SK-N-SH (cell line): ENCODE results near the gene LHFPL6.

Source experiments
- CHD2 ChIP-seq: fragments of 150-350 bp; IDR thresholded peaks from 2 replicates; pipeline ENCODE4 v1.6.1; 2018; ENCODE audit warnings: low read length; ENCODE audit not compliant: partially characterized antibody
- EZH2phosphoT487 ChIP-seq: fragments of 200-600 bp; sonication (generic); IDR thresholded peaks from 2 replicates; pipeline ENCODE4 v1.6.1; 2017; ENCODE audit warnings: low read depth, mixed run types, mild to moderate bottlenecking, antibody characterized with exemption, moderate library complexity, borderline replicate concordance
- GABPA ChIP-seq: IDR thresholded peaks from 2 replicates; pipeline ENCODE4 v1.4.0; 2012; ENCODE audit warnings: low read depth, mild to moderate bottlenecking
- GATA2 ChIP-seq: sonication (generic); formaldehyde crosslinking; IDR thresholded peaks from 2 replicates; pipeline ENCODE4 v1.5.0; 2020; ENCODE audit warnings: mild to moderate bottlenecking, missing genetic modification reagents
- POLR2AphosphoS5 ChIP-seq: IDR thresholded peaks from 2 replicates; pipeline ENCODE4 v1.6.1; 2012; ENCODE audit warnings: low read depth, low read length
- RFX5 ChIP-seq: IDR thresholded peaks from 2 replicates; pipeline ENCODE4 v1.6.1; 2012; ENCODE audit warnings: mild to moderate bottlenecking, improper control_type of control experiment, low read length
- RXRA ChIP-seq: IDR thresholded peaks from 2 replicates; pipeline ENCODE4 v1.4.0; 2012; ENCODE audit warnings: low read depth, mild to moderate bottlenecking, borderline replicate concordance
- SMC3 ChIP-seq: IDR thresholded peaks from 2 replicates; pipeline ENCODE4 v1.6.1; 2012; ENCODE audit warnings: low read depth, low read length, improper control_type of control experiment
- TF ChIP-seq, protein P1 (sequence below): fragments of 200-600 bp; sonication (generic); IDR thresholded peaks from 2 replicates; pipeline ENCODE4 v1.6.1; 2017; ENCODE audit warnings: antibody characterized with exemption, mild to moderate bottlenecking, moderate library complexity
- TF ChIP-seq, protein P2 (sequence below): IDR thresholded peaks from 2 replicates; pipeline ENCODE4 v1.6.1; 2012; ENCODE audit warnings: mild to moderate bottlenecking, low read depth, low read length, moderate library complexity
- TF ChIP-seq, protein P3 (sequence below): IDR thresholded peaks from 2 replicates; pipeline ENCODE4 v1.4.0; 2012; ENCODE audit warnings: low read depth
- TF ChIP-seq, protein P4 (sequence below): IDR thresholded peaks from 2 replicates; pipeline ENCODE4; 2012
- TF ChIP-seq, protein P5 (sequence below): fragments of 150-350 bp; IDR thresholded peaks from 2 replicates; pipeline ENCODE4 v1.6.1; 2017; ENCODE audit warnings: antibody characterized with exemption, low read length, low read depth, borderline replicate concordance

DNA sequence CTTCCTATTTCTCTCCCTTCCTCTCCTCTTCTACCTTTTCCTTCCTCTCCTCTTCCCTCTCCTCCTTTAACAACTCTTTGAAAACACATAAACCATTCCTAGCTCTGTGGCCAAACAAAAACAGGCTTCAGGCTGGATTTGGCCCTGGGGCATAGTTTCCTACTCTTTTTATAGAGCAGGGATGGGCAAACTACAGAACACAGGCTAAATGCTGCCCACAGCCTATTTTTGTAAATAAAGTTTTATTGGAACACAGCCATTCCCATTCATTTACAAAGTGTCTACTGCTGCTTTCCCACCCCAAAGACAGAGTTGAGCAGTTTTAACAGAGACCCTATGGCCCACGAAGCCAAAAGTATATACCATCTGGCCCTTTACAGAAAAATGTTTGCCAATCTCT lies 35.4 kb downstream of the LHFPL6 start:
- TF ChIP-seq GATA2 (no peak), POLR2AphosphoS5 (no peak), EZH2phosphoT487 (no peak), RFX5 (no peak), GABPA (no peak), RXRA (no peak), CHD2 (no peak), SMC3 (no peak)
- TF ChIP-seq, protein P1, sequence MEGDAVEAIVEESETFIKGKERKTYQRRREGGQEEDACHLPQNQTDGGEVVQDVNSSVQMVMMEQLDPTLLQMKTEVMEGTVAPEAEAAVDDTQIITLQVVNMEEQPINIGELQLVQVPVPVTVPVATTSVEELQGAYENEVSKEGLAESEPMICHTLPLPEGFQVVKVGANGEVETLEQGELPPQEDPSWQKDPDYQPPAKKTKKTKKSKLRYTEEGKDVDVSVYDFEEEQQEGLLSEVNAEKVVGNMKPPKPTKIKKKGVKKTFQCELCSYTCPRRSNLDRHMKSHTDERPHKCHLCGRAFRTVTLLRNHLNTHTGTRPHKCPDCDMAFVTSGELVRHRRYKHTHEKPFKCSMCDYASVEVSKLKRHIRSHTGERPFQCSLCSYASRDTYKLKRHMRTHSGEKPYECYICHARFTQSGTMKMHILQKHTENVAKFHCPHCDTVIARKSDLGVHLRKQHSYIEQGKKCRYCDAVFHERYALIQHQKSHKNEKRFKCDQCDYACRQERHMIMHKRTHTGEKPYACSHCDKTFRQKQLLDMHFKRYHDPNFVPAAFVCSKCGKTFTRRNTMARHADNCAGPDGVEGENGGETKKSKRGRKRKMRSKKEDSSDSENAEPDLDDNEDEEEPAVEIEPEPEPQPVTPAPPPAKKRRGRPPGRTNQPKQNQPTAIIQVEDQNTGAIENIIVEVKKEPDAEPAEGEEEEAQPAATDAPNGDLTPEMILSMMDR, result no peak
- TF ChIP-seq, protein P2, sequence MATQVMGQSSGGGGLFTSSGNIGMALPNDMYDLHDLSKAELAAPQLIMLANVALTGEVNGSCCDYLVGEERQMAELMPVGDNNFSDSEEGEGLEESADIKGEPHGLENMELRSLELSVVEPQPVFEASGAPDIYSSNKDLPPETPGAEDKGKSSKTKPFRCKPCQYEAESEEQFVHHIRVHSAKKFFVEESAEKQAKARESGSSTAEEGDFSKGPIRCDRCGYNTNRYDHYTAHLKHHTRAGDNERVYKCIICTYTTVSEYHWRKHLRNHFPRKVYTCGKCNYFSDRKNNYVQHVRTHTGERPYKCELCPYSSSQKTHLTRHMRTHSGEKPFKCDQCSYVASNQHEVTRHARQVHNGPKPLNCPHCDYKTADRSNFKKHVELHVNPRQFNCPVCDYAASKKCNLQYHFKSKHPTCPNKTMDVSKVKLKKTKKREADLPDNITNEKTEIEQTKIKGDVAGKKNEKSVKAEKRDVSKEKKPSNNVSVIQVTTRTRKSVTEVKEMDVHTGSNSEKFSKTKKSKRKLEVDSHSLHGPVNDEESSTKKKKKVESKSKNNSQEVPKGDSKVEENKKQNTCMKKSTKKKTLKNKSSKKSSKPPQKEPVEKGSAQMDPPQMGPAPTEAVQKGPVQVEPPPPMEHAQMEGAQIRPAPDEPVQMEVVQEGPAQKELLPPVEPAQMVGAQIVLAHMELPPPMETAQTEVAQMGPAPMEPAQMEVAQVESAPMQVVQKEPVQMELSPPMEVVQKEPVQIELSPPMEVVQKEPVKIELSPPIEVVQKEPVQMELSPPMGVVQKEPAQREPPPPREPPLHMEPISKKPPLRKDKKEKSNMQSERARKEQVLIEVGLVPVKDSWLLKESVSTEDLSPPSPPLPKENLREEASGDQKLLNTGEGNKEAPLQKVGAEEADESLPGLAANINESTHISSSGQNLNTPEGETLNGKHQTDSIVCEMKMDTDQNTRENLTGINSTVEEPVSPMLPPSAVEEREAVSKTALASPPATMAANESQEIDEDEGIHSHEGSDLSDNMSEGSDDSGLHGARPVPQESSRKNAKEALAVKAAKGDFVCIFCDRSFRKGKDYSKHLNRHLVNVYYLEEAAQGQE, result no peak
- TF ChIP-seq, protein P3, sequence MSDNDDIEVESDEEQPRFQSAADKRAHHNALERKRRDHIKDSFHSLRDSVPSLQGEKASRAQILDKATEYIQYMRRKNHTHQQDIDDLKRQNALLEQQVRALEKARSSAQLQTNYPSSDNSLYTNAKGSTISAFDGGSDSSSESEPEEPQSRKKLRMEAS, result no peak
- TF ChIP-seq, protein P4, sequence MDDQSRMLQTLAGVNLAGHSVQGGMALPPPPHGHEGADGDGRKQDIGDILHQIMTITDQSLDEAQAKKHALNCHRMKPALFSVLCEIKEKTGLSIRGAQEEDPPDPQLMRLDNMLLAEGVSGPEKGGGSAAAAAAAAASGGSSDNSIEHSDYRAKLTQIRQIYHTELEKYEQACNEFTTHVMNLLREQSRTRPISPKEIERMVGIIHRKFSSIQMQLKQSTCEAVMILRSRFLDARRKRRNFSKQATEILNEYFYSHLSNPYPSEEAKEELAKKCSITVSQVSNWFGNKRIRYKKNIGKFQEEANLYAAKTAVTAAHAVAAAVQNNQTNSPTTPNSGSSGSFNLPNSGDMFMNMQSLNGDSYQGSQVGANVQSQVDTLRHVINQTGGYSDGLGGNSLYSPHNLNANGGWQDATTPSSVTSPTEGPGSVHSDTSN, result no peak
- TF ChIP-seq, protein P5, sequence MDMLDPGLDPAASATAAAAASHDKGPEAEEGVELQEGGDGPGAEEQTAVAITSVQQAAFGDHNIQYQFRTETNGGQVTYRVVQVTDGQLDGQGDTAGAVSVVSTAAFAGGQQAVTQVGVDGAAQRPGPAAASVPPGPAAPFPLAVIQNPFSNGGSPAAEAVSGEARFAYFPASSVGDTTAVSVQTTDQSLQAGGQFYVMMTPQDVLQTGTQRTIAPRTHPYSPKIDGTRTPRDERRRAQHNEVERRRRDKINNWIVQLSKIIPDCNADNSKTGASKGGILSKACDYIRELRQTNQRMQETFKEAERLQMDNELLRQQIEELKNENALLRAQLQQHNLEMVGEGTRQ, result no peak
